HG02981 (cell line): ENCODE data around the gene SERINC5.
"Not testable (repeated sequence)": the region's sequence is repeated elsewhere in the genome, so short reads cannot be mapped to it uniquely, and the experiment has no call there.

ENCODE experiments used
- ATAC-seq: cut with Tn5 transposase; IDR thresholded peaks from one replicate; pipeline ENCODE4 v1.9.1; 2021; ENCODE audit warnings: mild to moderate bottlenecking, moderate library complexity; ENCODE audit not compliant: unreplicated experiment

The SERINC5 gene

GRCh38 chr5:80143491-80143890 lies 112.4 kb downstream of the SERINC5 start:
- no peak for ATAC-seq

DNA sequence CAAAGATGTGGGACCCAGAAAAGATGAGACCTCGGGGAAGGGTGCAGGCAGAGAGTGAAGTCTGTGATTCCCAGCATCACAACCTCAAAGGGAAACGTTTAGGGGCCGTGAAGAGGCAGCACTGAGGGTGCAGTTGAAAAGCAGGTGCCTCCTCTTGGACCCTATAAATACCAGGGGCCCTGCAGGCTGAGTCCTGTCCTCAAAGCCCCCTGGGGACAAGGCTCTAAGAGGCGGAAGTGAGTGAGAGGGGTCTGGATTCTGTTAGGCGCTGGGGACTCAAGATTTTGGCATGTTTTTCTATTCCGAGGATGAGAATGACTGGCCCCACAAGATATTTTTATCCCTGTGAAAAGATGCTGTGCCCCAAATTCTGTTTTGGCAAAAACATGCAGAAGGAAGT lies 112.9 kb downstream of the SERINC5 start:
- ATAC-seq = no peak

DNA sequence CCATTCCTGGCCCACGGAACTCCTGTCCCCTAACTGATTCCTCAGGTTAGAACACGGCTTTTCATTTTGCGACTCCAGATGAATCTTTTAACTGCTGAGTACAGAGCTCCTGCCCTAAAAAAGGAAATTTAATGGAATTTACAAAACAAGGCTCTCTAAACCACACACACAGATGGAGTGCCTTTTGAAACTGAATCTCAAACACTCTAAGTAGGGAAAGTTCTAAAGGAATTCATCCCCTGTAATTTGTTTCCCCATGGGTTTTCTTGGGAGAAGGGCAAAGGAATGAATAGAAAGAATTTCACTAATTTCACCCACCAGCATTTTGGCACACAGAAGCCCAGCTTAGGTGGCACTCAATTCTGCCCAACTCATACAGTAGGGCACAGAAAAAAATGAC lies 114.2 kb downstream of the SERINC5 start:
- ATAC-seq = no peak

- ATAC-seq = no peak
Observed at GRCh38 chr5:80141147-80141671, 114.6 kb downstream of the SERINC5 start.

- ATAC-seq = no peak
Observed at GRCh38 chr5:80140496-80140895, 115.4 kb downstream of the SERINC5 start.

DNA sequence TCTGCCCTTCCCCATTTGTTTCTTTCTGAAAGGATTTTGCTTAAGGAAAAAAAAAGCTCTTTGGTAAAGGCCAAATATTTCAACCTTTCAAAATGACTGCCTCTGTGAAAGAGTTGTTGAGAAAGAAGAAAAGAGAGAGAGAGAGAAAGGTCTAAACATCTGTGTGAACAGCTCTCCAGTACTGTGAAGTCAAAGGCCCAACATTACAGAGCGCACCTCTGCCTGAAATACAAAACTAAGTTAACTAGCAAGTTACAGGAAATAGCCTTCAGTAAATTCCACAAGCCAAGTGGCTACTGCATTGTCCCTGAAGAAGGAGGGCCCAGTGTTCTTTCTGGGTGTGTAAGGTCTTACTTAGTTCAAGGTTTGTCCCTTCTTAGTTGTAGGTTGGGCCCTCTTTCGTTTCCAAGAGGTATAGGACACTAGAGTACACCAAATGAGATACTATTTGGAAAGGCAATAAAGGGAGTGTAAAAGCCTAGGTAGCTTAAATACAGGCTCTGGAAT lies 116.3 kb downstream of the SERINC5 start:
- no peak for ATAC-seq

GRCh38 chr5:80138486-80138885 lies 117.4 kb downstream of the SERINC5 start:
- no peak for ATAC-seq

DNA sequence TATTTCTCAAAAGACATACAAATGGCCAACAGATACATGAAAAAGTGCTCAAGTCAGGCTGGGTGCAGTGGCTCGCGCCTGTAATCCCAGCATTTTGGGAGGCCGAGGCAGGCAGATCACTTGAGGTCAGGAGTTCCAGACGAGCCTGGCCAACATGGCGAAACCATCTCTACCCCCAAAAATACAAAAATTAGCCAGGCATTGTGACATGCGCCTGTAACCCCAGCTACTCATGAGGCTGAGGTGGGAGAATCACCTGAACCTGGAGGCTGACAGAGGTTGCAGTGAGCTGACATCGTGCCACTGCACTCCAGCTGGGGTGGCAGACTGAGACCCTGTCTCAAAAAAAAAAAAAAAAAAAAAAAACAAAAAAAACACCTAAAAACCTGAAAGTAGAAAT lies 119.0 kb downstream of the SERINC5 start:
- ATAC-seq = not testable (repeated sequence)

DNA sequence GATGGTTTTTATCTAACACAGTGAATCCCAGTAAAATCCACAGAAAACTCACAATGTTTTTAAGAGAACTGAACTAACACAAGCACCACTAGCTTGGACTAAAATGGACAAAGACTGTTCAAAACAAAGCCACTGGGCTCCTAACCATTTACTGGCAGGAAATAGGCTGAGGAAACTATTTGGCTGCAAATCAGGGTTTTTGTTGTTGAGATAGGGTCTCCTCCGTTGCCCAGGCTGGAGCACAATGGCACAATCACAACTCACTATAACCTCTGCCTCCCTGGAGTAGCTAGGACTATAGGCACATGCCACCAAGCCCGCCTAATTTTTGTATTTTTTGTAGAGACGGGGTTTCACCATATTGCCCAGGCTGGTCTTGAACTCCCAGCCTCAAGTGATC lies 121.0 kb downstream of the SERINC5 start:
- ATAC-seq = no peak

DNA sequence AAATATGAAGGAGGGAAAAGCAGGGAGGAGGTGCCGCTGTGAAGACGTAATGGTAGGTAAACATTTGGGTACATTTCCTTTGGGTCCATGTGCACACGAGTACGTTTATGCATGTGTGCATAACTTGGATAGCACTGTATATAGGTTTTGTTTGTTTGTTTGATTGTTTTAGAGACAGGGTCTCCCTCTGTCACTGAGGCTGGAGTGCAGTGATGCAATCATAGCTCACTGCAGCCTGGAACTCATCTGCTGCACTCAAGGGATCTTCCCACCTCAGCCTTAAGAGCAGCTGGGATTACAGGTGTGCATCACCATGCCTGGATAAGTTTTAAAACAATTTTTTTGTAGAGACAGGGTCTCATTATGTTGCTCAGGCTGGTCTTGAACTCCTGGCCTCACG lies 126.7 kb downstream of the SERINC5 start:
- no peak for ATAC-seq

- no peak for ATAC-seq
Observed at GRCh38 chr5:80128141-80128540, 127.7 kb downstream of the SERINC5 start.

DNA sequence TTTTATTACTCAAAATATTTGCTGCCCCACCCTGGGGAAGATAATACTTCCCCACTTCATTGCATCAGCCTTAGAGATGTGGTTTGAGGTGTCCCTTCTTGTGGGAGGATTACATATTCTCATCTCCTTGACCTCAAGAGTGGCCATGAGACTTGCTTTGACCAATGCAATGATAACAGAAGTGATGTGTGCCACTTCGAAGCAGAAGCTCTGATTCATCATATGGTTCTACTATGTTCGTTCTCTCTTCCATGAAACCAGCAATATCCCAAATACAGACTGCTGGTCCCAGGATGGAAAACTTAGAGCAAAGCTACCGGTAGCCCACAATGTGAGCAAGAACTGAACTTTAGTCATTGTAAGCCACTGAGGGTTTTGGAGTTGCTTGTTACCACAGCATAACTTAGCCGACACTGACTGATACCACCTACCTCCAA lies 128.7 kb downstream of the SERINC5 start:
- ATAC-seq = peak; percentile 36

GRCh38 chr5:80125962-80126480 lies 129.8 kb downstream of the SERINC5 start:
- peak; percentile 54 for ATAC-seq

GRCh38 chr5:80125022-80125961 lies 130.6 kb downstream of the SERINC5 start:
- peak; percentile 58 for ATAC-seq

- no peak for ATAC-seq
Observed at GRCh38 chr5:80124121-80124918, 131.5 kb downstream of the SERINC5 start.

- no peak for ATAC-seq
Observed at GRCh38 chr5:80122579-80122978, 133.3 kb downstream of the SERINC5 start.

DNA sequence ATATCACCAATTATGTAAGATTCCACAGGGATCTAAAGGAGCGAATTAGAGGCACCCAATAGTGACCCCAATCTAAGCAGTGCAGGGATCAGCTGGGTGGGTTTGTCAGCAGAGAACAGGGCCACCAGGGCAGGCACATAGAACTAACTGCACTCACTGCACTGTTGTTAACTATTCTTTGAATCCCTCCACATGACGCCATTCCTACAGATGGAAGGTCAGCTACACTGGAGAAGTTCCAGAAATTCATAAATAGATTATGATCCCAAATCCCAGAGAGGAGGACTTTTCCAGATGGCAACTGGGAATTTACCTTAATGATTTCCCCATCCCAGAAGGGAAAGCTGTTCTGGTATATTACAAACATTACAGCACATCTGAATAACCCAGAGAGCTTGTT lies 136.5 kb downstream of the SERINC5 start:
- ATAC-seq = no peak

- ATAC-seq = no peak
Observed at GRCh38 chr5:80117446-80117845, 138.4 kb downstream of the SERINC5 start.

DNA sequence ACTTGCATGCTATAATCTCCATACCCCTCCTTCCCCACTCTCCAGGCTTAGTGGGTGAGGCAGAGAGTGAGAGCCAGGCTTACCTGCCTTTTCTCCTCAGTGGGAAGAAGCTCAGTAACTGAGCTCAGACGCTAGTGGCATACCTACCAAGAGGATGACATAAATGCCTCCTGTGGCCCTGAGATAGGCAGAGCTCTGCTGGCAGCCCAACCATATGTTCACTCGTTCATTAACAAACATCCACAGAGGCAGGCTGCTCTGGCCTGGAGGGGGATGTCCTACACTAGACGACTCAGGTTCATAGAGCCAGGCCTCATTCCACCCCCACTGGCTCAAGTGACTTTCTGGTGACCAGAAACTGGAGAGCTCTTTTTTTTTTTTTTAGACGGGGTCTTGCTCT lies 139.4 kb downstream of the SERINC5 start:
- ATAC-seq = no peak

- no peak for ATAC-seq
Observed at GRCh38 chr5:80116000-80116399, 139.8 kb downstream of the SERINC5 start.

GRCh38 chr5:80114860-80115259 lies 141.0 kb downstream of the SERINC5 start:
- no peak for ATAC-seq
